Activated B cell treated with CpG ODN at 0.5 μM for 24 hours (primary cell): ENCODE data around the gene ZDHHC14. TPM values are rescaled to one million over a fixed set of nuclear protein-coding genes. Genes with fewer than 3 reads are reported as not detected.

Experiments
- ATAC-seq: fragments of 200-7000 bp; cut with Tn5 transposase; one replicate; pipeline ENCODE4 v1.10.0; 2021; ENCODE audit warnings: low read depth, mild to moderate bottlenecking, moderate library complexity
- CTCF ChIA-PET: fragments of 350-600 bp; sonication (Branson Sonifier 250); formaldehyde crosslinking; loops from one replicate; lab custom pipeline; 2021; ENCODE audit warnings: antibody characterized with exemption; lab: Charles Lee
- POLR2A ChIA-PET: fragments of 350-600 bp; sonication (Branson Sonifier 250); formaldehyde crosslinking; loops from one replicate; lab custom pipeline; 2021; ENCODE audit warnings: antibody characterized with exemption; lab: Charles Lee
- DNase-seq: peaks from one replicate; pipeline ENCODE4 v3.0.0; 2022
- H3K27ac Mint-ChIP-seq: one replicate; pipeline ENCODE4 v1.8.0; 2020; ENCODE audit warnings: mixed read lengths
- H3K27me3 Mint-ChIP-seq: one replicate; pipeline ENCODE4 v1.8.0; 2021; ENCODE audit warnings: mixed read lengths
- H3K36me3 Mint-ChIP-seq: one replicate; pipeline ENCODE4 v1.8.0; 2021; ENCODE audit warnings: low read depth, mixed read lengths
- H3K4me1 Mint-ChIP-seq: one replicate; pipeline ENCODE4 v1.8.0; 2021; ENCODE audit warnings: mixed read lengths
- H3K4me3 Mint-ChIP-seq: one replicate; pipeline ENCODE4 v1.8.0; 2020; ENCODE audit warnings: mild to moderate bottlenecking, mixed read lengths
- H3K9me3 Mint-ChIP-seq: one replicate; pipeline ENCODE4 v1.8.0; 2020; ENCODE audit warnings: mixed read lengths
- intact Hi-C: fragments of 100-400 bp; cut with micrococcal nuclease; formaldehyde crosslinking; loops from one replicate; pipeline ENCODE4 v1.15.1; 2024
- total RNA-seq: library from RNA; stranded (reverse); gene quantifications from 2 replicates; pipeline ENCODE4 v1.2.3, GENCODE V29; 2022
- TF ChIP-seq, protein P1 (sequence below): fragments of 200-600 bp; IDR thresholded peaks from one replicate; pipeline ENCODE4 v1.8.0; 2022; ENCODE audit warnings: antibody characterized with exemption, mild to moderate bottlenecking

ZDHHC14 gene
- total RNA-seq, 1 donor from 2014 or later: 25.3 TPM

- intact Hi-C loops: no loop called here
- TF ChIP-seq, protein P1, sequence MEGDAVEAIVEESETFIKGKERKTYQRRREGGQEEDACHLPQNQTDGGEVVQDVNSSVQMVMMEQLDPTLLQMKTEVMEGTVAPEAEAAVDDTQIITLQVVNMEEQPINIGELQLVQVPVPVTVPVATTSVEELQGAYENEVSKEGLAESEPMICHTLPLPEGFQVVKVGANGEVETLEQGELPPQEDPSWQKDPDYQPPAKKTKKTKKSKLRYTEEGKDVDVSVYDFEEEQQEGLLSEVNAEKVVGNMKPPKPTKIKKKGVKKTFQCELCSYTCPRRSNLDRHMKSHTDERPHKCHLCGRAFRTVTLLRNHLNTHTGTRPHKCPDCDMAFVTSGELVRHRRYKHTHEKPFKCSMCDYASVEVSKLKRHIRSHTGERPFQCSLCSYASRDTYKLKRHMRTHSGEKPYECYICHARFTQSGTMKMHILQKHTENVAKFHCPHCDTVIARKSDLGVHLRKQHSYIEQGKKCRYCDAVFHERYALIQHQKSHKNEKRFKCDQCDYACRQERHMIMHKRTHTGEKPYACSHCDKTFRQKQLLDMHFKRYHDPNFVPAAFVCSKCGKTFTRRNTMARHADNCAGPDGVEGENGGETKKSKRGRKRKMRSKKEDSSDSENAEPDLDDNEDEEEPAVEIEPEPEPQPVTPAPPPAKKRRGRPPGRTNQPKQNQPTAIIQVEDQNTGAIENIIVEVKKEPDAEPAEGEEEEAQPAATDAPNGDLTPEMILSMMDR: no peak
- no peak for ATAC-seq
- no peak overlapping the region for H3K4me3 Mint-ChIP-seq
- no peak overlapping the region for H3K27ac Mint-ChIP-seq
- no peaks in the 10 kb centered on the region for H3K27me3 Mint-ChIP-seq
- POLR2A ChIA-PET: no interaction called here
- no peaks in the 10 kb centered on the region for H3K9me3 Mint-ChIP-seq
- H3K4me1 Mint-ChIP-seq: peaks cover 28% of the 10 kb centered on the region
- H3K36me3 Mint-ChIP-seq: no peaks in the 10 kb centered on the region
- no peak for DNase-seq
- CTCF ChIA-PET: no interaction called here
Observed at GRCh38 chr6:157476797-157477196, 95.8 kb downstream of the ZDHHC14 start.

GRCh38 chr6:157478926-157479325, 97.9 kb downstream of the ZDHHC14 start:
- Mint-ChIP-seq H3K4me1 (peaks cover 35% of the 10 kb centered on the region), H3K27ac (no peak overlapping the region), H3K27me3 (no peaks in the 10 kb centered on the region), H3K4me3 (no peak overlapping the region), H3K9me3 (peaks cover 2% of the 10 kb centered on the region), H3K36me3 (no peaks in the 10 kb centered on the region)
- DNase-seq (no peak), ATAC-seq (no peak)
- intact Hi-C loops: no loop called here
- TF ChIP-seq, protein P1: no peak
- ChIA-PET POLR2A (interaction anchor here (0.5 kb wide), 1 partner anchor 143 kb away, joined by 4 read pairs; no protein-coding TSS in a partner anchor), CTCF (no interaction called here)

GRCh38 chr6:157479464-157480303, 98.7 kb downstream of the ZDHHC14 start:
- CTCF ChIA-PET: no interaction called here
- POLR2A ChIA-PET: interaction anchor here (0.5 to 0.7 kb wide), 2 partner anchors 125 to 142 kb away, joined by 4 to 9 read pairs; no protein-coding TSS in a partner anchor
- intact Hi-C loops: no loop called here

GRCh38 chr6:157481189-157481864, 100.3 kb downstream of the ZDHHC14 start:
- H3K27me3 Mint-ChIP-seq: no peaks in the 10 kb centered on the region
- H3K9me3 Mint-ChIP-seq: peaks cover 2% of the 10 kb centered on the region
- TF ChIP-seq, protein P1: no peak
- no peak overlapping the region for H3K4me3 Mint-ChIP-seq
- H3K36me3 Mint-ChIP-seq: no peaks in the 10 kb centered on the region
- no peak overlapping the region for H3K27ac Mint-ChIP-seq
- intact Hi-C loops: no loop called here
- peaks cover 25% of the 10 kb centered on the region for H3K4me1 Mint-ChIP-seq
- ATAC-seq (no peak), DNase-seq (no peak)
- CTCF ChIA-PET: interaction anchor here (1.4 kb wide), 1 partner anchor 20 kb away, joined by 4 read pairs; no protein-coding TSS in a partner anchor
- POLR2A ChIA-PET: no interaction called here

More at GRCh38 chr6:157479464-157480303, 98.7 kb downstream of the ZDHHC14 start:
- H3K36me3 Mint-ChIP-seq: no peaks in the 10 kb centered on the region
- no peaks in the 10 kb centered on the region for H3K27me3 Mint-ChIP-seq
- no peak overlapping the region for H3K27ac Mint-ChIP-seq
- no peak for ATAC-seq
- TF ChIP-seq, protein P1: no peak
- DNase-seq: no peak
- H3K9me3 Mint-ChIP-seq: peaks cover 2% of the 10 kb centered on the region
- no peak overlapping the region for H3K4me3 Mint-ChIP-seq
- H3K4me1 Mint-ChIP-seq: peaks cover 29% of the 10 kb centered on the region

- POLR2A ChIA-PET: interaction anchor here (0.7 kb wide), 1 partner anchor 126 kb away, joined by 9 read pairs; no protein-coding TSS in a partner anchor
- CTCF ChIA-PET: interaction anchor here (1.4 kb wide), 1 partner anchor 20 kb away, joined by 4 read pairs; no protein-coding TSS in a partner anchor
- DNase-seq: no peak
- no peaks in the 10 kb centered on the region for H3K36me3 Mint-ChIP-seq
- peaks cover 30% of the 10 kb centered on the region for H3K4me1 Mint-ChIP-seq
- ATAC-seq: no peak
- H3K27me3 Mint-ChIP-seq: no peaks in the 10 kb centered on the region
- H3K9me3 Mint-ChIP-seq: peaks cover 2% of the 10 kb centered on the region
- no peak overlapping the region for H3K4me3 Mint-ChIP-seq
- TF ChIP-seq, protein P1: no peak
- H3K27ac Mint-ChIP-seq: no peak overlapping the region
- intact Hi-C loops: no loop called here
Observed at GRCh38 chr6:157481865-157482249, 100.9 kb downstream of the ZDHHC14 start.
